Raji (cell line): ENCODE data around the gene FST.

Experiments used
- POLR2A ChIP-seq: IDR thresholded peaks from 2 replicates; pipeline ENCODE4 v1.6.1; 2011; ENCODE audit warnings: low read depth, low read length, control low read depth; ENCODE audit not compliant: insufficient read depth

FST gene

GRCh38 chr5:53469946-53470687 lies 10.3 kb upstream of the FST start:
- TF ChIP-seq POLR2A: no peak

- no peak for TF ChIP-seq POLR2A
Measured at GRCh38 chr5:53472279-53472678, 8.2 kb upstream of the FST start.

- no peak for TF ChIP-seq POLR2A
Measured at GRCh38 chr5:53472720-53473510, 7.5 kb upstream of the FST start.

GRCh38 chr5:53473633-53474032 lies 6.8 kb upstream of the FST start:
- no peak for TF ChIP-seq POLR2A

- TF ChIP-seq POLR2A: no peak
Measured at GRCh38 chr5:53475320-53475719, 5.1 kb upstream of the FST start.

- no peak for TF ChIP-seq POLR2A
Measured at GRCh38 chr5:53476019-53476418, 4.4 kb upstream of the FST start.

GRCh38 chr5:53476531-53477480 lies 3.6 kb upstream of the FST start:
- TF ChIP-seq POLR2A: no peak

- TF ChIP-seq POLR2A: no peak
Measured at GRCh38 chr5:53478411-53479044, 1.9 kb upstream of the FST start.

- TF ChIP-seq POLR2A: no peak
Measured at GRCh38 chr5:53479045-53479589, 1.3 kb upstream of the FST start.

GRCh38 chr5:53479590-53480415 lies 626 bp upstream of the FST start:
- no peak for TF ChIP-seq POLR2A

- TF ChIP-seq POLR2A: no peak
Measured at GRCh38 chr5:53481159-53481886, 894 bp downstream of the FST start.

- TF ChIP-seq POLR2A: no peak
Measured at GRCh38 chr5:53481887-53482716, 1.7 kb downstream of the FST start.
